ENCODE results near the gene LRPPRC. TPM values are rescaled to one million over a fixed set of nuclear protein-coding genes. Genes with fewer than 3 reads are reported as not detected.

The LRPPRC gene
- total RNA-seq, 1 donor, result 57.2 TPM

DNA sequence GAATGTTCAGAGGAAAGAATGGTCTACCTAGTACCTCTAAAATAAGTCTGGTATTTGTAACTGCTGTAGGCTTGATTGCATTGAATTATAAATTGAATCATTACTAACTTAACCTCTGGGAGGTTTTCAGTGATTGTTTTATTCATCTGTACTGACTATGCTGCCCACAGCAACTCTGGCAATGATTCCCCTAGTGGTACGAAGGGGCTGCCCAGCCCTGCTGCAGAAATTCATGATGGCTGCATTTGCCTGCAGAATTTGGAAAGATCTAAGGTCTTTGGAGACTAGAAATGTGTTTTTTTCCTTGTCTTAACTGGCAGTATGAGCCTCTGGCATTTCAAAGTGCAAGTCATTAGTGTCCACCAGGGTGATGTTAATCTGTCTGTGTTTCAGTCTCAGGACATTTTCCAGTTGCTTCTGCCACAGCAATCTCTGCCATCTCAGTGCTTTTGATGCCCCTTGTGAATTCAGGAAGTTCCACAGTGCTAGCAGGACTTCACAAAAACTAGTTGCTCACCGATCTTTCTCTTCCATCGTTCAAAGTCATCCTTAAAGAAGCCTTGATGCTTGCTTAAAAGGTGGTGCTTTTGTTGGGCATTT, 13.4 kb upstream of the LRPPRC start:
- Histone ChIP-seq H3K4me1 (ENCODE audit: insufficient read depth, low read length) (peaks cover 3% of the 10 kb centered on the region), H3K27me3 (ENCODE audit: insufficient read depth, low read length) (peaks cover 8% of the 10 kb centered on the region), H2AFZ (ENCODE audit: low read length) (no peak overlapping the region), H3K4me2 (ENCODE audit: insufficient read depth, low read length) (no peak overlapping the region), H3K36me3 (ENCODE audit: insufficient read depth, low read length) (no peaks in the 10 kb centered on the region), H3K4me3 (ENCODE audit: insufficient read depth, low read length) (no peak overlapping the region), H4K20me1 (ENCODE audit: insufficient read depth, low read length) (no peaks in the 10 kb centered on the region), H3K9me3 (ENCODE audit: low read depth, low read length) (no peaks in the 10 kb centered on the region), H3K79me2 (ENCODE audit: insufficient read depth, low read length) (no peaks in the 10 kb centered on the region), H3K27ac (ENCODE audit: low read depth, low read length) (no peak overlapping the region)
- DNase-seq (ENCODE audit: insufficient read length, low spot score, missing footprints), result no peak
- TF ChIP-seq, protein P1, sequence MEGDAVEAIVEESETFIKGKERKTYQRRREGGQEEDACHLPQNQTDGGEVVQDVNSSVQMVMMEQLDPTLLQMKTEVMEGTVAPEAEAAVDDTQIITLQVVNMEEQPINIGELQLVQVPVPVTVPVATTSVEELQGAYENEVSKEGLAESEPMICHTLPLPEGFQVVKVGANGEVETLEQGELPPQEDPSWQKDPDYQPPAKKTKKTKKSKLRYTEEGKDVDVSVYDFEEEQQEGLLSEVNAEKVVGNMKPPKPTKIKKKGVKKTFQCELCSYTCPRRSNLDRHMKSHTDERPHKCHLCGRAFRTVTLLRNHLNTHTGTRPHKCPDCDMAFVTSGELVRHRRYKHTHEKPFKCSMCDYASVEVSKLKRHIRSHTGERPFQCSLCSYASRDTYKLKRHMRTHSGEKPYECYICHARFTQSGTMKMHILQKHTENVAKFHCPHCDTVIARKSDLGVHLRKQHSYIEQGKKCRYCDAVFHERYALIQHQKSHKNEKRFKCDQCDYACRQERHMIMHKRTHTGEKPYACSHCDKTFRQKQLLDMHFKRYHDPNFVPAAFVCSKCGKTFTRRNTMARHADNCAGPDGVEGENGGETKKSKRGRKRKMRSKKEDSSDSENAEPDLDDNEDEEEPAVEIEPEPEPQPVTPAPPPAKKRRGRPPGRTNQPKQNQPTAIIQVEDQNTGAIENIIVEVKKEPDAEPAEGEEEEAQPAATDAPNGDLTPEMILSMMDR (IDR thresholded peaks at IDR 0.05; ENCODE audit: extremely low read depth, low read depth, low read length), result no peak

DNA sequence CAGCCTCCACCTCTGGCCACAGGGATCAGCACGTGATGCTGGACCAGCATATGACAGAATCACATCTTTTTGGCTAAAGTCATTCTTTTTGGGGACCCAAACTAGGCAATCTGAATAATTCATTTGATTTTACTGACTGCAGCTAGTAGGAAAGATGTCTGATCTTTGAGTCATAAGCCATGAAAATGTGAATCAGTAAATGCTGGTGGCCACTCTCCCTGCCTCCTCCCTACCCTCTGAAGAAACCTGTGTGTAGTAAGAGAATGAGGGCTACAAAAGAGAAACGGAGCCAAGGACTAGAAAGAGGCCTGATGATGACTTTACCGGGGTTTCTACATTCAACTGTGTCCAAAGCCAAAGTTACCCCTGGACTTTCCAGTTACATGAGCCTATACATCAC, 10.1 kb upstream of the LRPPRC start:
- TF ChIP-seq, protein P1 (IDR thresholded peaks at IDR 0.05; ENCODE audit: extremely low read depth, low read depth, low read length), result no peak
- no peaks in the 10 kb centered on the region for H3K9me3 ChIP-seq (ENCODE audit: low read depth, low read length)

DNA sequence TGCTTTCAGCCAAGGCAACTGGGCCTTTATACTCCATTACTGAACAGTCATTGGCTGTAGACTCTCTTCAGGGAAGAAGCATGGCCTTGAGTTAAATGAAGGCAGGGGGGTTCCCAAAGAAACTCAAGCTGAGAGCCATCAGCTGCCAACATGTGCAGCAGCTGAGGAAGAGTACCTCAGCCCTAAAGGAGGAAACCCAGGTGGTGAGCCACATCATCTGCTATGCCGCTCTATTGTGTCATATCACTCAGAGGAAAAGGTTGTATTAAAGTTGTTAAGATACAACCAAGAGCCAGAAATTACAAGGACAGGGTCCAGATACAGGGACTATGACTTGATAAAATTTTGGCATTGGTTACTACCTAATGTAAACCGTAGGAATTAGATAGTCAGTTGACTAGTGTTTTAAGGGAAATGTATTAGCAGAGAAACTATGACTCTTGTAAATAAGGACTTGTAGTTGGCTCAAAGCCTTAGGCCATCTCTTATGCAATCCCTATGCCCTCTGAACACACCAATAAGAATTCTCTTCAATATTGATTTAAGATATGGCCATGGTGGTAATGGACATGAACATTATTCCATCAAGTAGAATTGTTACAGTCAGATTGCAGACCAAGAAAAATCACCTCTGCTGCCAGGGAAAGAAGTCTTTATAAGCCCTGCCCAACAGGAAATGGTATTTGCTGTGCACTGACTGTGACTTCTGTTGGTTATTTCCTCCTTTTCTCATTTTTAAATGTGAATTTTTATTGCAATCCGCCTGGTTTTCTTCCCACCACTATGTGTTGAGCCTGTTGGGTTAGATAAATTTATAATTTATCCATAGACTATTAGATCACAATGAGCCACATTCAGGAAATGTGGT, 9.2 kb upstream of the LRPPRC start:
- Histone ChIP-seq H3K27ac (ENCODE audit: low read depth, low read length) (no peak overlapping the region), H3K79me2 (ENCODE audit: insufficient read depth, low read length) (no peaks in the 10 kb centered on the region), H3K9me3 (ENCODE audit: low read depth, low read length) (no peaks in the 10 kb centered on the region), H3K4me1 (ENCODE audit: insufficient read depth, low read length) (peaks cover 3% of the 10 kb centered on the region), H2AFZ (ENCODE audit: low read length) (no peak overlapping the region), H3K4me2 (ENCODE audit: insufficient read depth, low read length) (no peak overlapping the region), H3K27me3 (ENCODE audit: insufficient read depth, low read length) (peaks cover 23% of the 10 kb centered on the region), H3K36me3 (ENCODE audit: insufficient read depth, low read length) (no peaks in the 10 kb centered on the region), H4K20me1 (ENCODE audit: insufficient read depth, low read length) (no peaks in the 10 kb centered on the region), H3K4me3 (ENCODE audit: insufficient read depth, low read length) (no peak overlapping the region)
- TF ChIP-seq, protein P1 (IDR thresholded peaks at IDR 0.05; ENCODE audit: extremely low read depth, low read depth, low read length), result no peak
- peak; percentile 10 for DNase-seq (ENCODE audit: insufficient read length, low spot score, missing footprints)

More for the DNA sequence above, 10.1 kb upstream of the LRPPRC start:
- no peaks in the 10 kb centered on the region for H3K36me3 ChIP-seq (ENCODE audit: insufficient read depth, low read length)
- H3K4me1 ChIP-seq (ENCODE audit: insufficient read depth, low read length), result peaks cover 3% of the 10 kb centered on the region
- no peak overlapping the region for H3K4me3 ChIP-seq (ENCODE audit: insufficient read depth, low read length)
- H4K20me1 ChIP-seq (ENCODE audit: insufficient read depth, low read length), result no peaks in the 10 kb centered on the region
- no peak overlapping the region for H3K27ac ChIP-seq (ENCODE audit: low read depth, low read length)
- H3K79me2 ChIP-seq (ENCODE audit: insufficient read depth, low read length), result no peaks in the 10 kb centered on the region
- H2AFZ ChIP-seq (ENCODE audit: low read length), result no peak overlapping the region
- H3K27me3 ChIP-seq (ENCODE audit: insufficient read depth, low read length), result peaks cover 23% of the 10 kb centered on the region
- no peak overlapping the region for H3K4me2 ChIP-seq (ENCODE audit: insufficient read depth, low read length)
- DNase-seq (ENCODE audit: insufficient read length, low spot score, missing footprints), result peak; percentile 73

DNA sequence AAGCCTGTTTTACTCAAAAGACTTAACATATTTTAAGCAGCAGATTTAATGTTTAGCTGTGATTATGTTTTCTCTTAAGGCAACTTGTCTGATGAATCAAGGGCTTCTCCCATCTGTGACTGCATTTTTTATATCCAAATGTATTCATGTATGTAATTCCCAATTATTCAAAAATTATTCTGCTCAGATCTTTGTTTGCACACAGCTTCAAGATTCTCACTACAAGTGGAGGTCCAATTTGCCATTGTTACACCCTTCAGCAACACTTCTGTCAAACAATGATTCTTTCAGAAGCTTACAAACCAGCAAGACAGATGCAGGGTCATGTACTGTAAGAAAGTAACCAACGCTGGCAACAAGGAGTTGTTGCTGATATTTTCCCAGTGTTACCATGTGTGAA, 5.9 kb upstream of the LRPPRC start:
- Histone ChIP-seq H3K4me1 (ENCODE audit: insufficient read depth, low read length) (peaks cover 3% of the 10 kb centered on the region), H3K4me3 (ENCODE audit: insufficient read depth, low read length) (no peak overlapping the region), H3K36me3 (ENCODE audit: insufficient read depth, low read length) (no peaks in the 10 kb centered on the region), H3K27ac (ENCODE audit: low read depth, low read length) (no peak overlapping the region), H2AFZ (ENCODE audit: low read length) (no peak overlapping the region), H4K20me1 (ENCODE audit: insufficient read depth, low read length) (no peaks in the 10 kb centered on the region), H3K9me3 (ENCODE audit: low read depth, low read length) (no peaks in the 10 kb centered on the region), H3K4me2 (ENCODE audit: insufficient read depth, low read length) (no peak overlapping the region), H3K27me3 (ENCODE audit: insufficient read depth, low read length) (peaks cover 14% of the 10 kb centered on the region), H3K79me2 (ENCODE audit: insufficient read depth, low read length) (no peaks in the 10 kb centered on the region)
- DNase-seq (ENCODE audit: insufficient read length, low spot score, missing footprints), result peak; percentile 9
- TF ChIP-seq, protein P1 (IDR thresholded peaks at IDR 0.05; ENCODE audit: extremely low read depth, low read depth, low read length), result no peak

Data from osteoblast (primary cell).